Kidney (tissue), 14 donors: ENCODE measurements around the gene NPAS3. TPM values are rescaled to one million over a fixed set of nuclear protein-coding genes. Genes with fewer than 3 reads are reported as not detected.

Experiments used
- DNase-seq, 5 donors: peaks; one replicate each; pipeline ENCODE4 v3.0.0-alpha.2; 2013 to 2020
- FAIRE-seq: peaks from 2 replicates; lab custom pipeline; 2012; peaks lifted over from hg19 to GRCh38; lab: Jason Lieb, UNC
- H3K27ac ChIP-seq, 2 donors: one replicate each; pipeline ENCODE4 v1.7.0; 2013; ENCODE audit warnings: low read depth in 2 of 2, low read length in 2 of 2, inconsistent platforms in 1 of 2
- H3K27me3 ChIP-seq: one replicate; pipeline ENCODE4 v1.7.1; 2013; ENCODE audit warnings: low read length, inconsistent platforms; ENCODE audit not compliant: control insufficient read depth, insufficient read depth
- H3K36me3 ChIP-seq, 3 donors: one replicate each; pipeline versions ENCODE4 v1.7.0 to v1.7.1; 2013; ENCODE audit warnings: low read length in 3 of 3, control low read depth in 1 of 3, inconsistent platforms in 1 of 3; ENCODE audit not compliant: insufficient read depth in 3 of 3, control insufficient read depth in 2 of 3
- H3K4me1 ChIP-seq, 3 donors: one replicate each; pipeline versions ENCODE4 v1.7.0 to v1.7.1; 2013; ENCODE audit warnings: low read length in 3 of 3, inconsistent platforms in 1 of 3, low read depth in 1 of 3; ENCODE audit not compliant: control insufficient read depth in 2 of 3, insufficient read depth in 2 of 3
- H3K4me3 ChIP-seq, 3 donors: one replicate each; pipeline versions ENCODE4 v1.7.0 to v1.8.1; 2013; ENCODE audit warnings: low read length in 3 of 3, control low read depth in 1 of 3, inconsistent platforms in 1 of 3
- H3K9ac ChIP-seq, 3 donors: one replicate each; pipeline versions ENCODE4 v1.7.0 to v1.7.1; 2013; ENCODE audit warnings: low read length in 3 of 3, control low read depth in 1 of 3, inconsistent platforms in 1 of 3
- H3K9me3 ChIP-seq, 3 donors: one replicate each; pipeline versions ENCODE4 v1.7.0 to v1.7.1; 2013; ENCODE audit warnings: low read length in 3 of 3, control low read depth in 1 of 3, inconsistent platforms in 1 of 3; ENCODE audit not compliant: control insufficient read depth in 2 of 3, insufficient read depth in 1 of 3
- CTCF ChIP-seq: IDR thresholded peaks from 3 replicates; pipeline ENCODE4 v1.5.1; 2012; ENCODE audit warnings: mild to moderate bottlenecking, moderate library complexity, borderline replicate concordance; ENCODE audit not compliant: insufficient read depth; ENCODE audit errors: extremely low read depth
- intact Hi-C: fragments of 100-400 bp; cut with DNase I; formaldehyde crosslinking; loops from one replicate; pipeline ENCODE4 v1.11.1; 2022
- polyA plus RNA-seq: library from polyadenylated mRNA; stranded (reverse); fragments of 350-450 nt; fragmentation: Illumina TruSeq; extraction: RNeasy Lipid Tissue Mini Kit (QIAGEN cat#74804); gene quantifications from one replicate; pipeline ENCODE4 v1.2.3, GENCODE V29; 2014; ENCODE audit warnings: low read depth, low replicate concordance; ENCODE audit not compliant: insufficient read depth
- total RNA-seq: library from RNA; stranded (reverse); fragmentation: NEBNext Ultra II Directional; extraction: Animal tissue kit (Norgen Biotek cat#: 25700); gene quantifications from one replicate; pipeline ENCODE4 v1.2.1, GENCODE V29; 2021
- donor health status: control.
- donor health status: control.
- donor health status: control.
- donor health status: control.
- donor health status: control.
- donor health status: DM: yes; HTN: yes; CAD: no.
- donor health status: Normal renal cell carcinoma (clear cell type).

The NPAS3 gene
- total and polyA plus RNA-seq, 2 donors from 2014 or later, result 0.82 to 5.0 TPM

- H3K4me3 ChIP-seq, result no peak overlapping the region
- intact Hi-C loops, result no loop called here
- H3K36me3 ChIP-seq, result no peaks in the 10 kb centered on the region
Measured at GRCh38 chr14:33720284-33720787, 781.7 kb downstream of the NPAS3 start.

GRCh38 chr14:33726685-33727084 lies 788.0 kb downstream of the NPAS3 start:
- H3K9me3 ChIP-seq, result no peaks in the 10 kb centered on the region
- FAIRE-seq, result no peak

More at GRCh38 chr14:33720284-33720787, 781.7 kb downstream of the NPAS3 start:
- no peaks in the 10 kb centered on the region for H3K9me3 ChIP-seq
- no peaks in the 10 kb centered on the region for H3K27me3 ChIP-seq
- DNase-seq (peak in 1 of 5 donors; percentile 13), FAIRE-seq (no peak)
- no peak for TF ChIP-seq CTCF
- no peak overlapping the region for H3K27ac ChIP-seq
- no peaks in the 10 kb centered on the region for H3K4me1 ChIP-seq
- H3K9ac ChIP-seq, result no peak overlapping the region

GRCh38 chr14:33727606-33728005 lies 788.9 kb downstream of the NPAS3 start:
- H3K4me1 ChIP-seq, result no peaks in the 10 kb centered on the region
- H3K27me3 ChIP-seq, result no peaks in the 10 kb centered on the region
- no peaks in the 10 kb centered on the region for H3K36me3 ChIP-seq
- DNase-seq (no peak), FAIRE-seq (no peak)
- no peak overlapping the region for H3K27ac ChIP-seq
- H3K9me3 ChIP-seq, result no peaks in the 10 kb centered on the region
- H3K9ac ChIP-seq, result no peak overlapping the region
- intact Hi-C loops, result no loop called here
- H3K4me3 ChIP-seq, result no peak overlapping the region
- TF ChIP-seq CTCF, result no peak

More at GRCh38 chr14:33726685-33727084, 788.0 kb downstream of the NPAS3 start:
- intact Hi-C loops, result no loop called here
- Histone ChIP-seq H3K27me3 (no peaks in the 10 kb centered on the region), H3K9ac (no peak overlapping the region), H3K27ac (no peak overlapping the region), H3K4me1 (no peaks in the 10 kb centered on the region), H3K36me3 (no peaks in the 10 kb centered on the region), H3K4me3 (no peak overlapping the region)
- TF ChIP-seq CTCF, result no peak
- DNase-seq, result no peak

GRCh38 chr14:33728010-33728498 lies 789.4 kb downstream of the NPAS3 start:
- FAIRE-seq, result no peak
- no peak overlapping the region for H3K27ac ChIP-seq
- no peak overlapping the region for H3K9ac ChIP-seq
- H3K4me3 ChIP-seq, result no peak overlapping the region
- H3K4me1 ChIP-seq, result no peaks in the 10 kb centered on the region
- H3K27me3 ChIP-seq, result no peaks in the 10 kb centered on the region
- no peak for TF ChIP-seq CTCF
- no peak for DNase-seq
- intact Hi-C loops, result no loop called here
- H3K9me3 ChIP-seq, result no peaks in the 10 kb centered on the region
- no peaks in the 10 kb centered on the region for H3K36me3 ChIP-seq
